Activated CD8-positive, alpha-beta memory T cell treated with anti-CD3 and anti-CD28 coated beads for 4 hours (primary cell): ENCODE measurements around the gene RERE.
"Not testable (repeated sequence)": the region's sequence is repeated elsewhere in the genome, so short reads cannot be mapped to it uniquely, and the experiment has no call there.

ENCODE experiments used
- DNase-seq, 2 donors: peaks; one replicate each; pipeline ENCODE4 v3.0.0-alpha.2; 2020; ENCODE audit warnings: low read depth in 2 of 2

Gene RERE

DNA sequence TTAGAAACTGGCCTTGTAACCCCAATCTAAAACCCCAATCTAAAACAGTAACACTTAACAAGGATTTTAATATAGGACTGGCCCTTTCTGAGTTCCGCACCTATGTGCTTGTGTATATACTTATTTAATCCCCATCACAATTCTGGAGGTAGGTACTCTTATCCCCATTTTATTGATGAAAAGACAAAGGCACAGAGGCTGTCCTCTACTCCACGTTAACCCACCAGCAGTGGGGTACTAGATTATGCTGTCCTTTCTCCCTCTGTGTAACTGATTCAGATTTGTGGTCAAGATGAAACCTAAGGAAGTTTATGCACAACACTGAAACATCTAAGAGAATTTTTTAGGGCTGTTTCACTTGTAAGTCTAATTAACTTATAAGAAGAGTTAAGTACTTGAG, 175.3 kb downstream of the RERE start:
- no peak for DNase-seq

GRCh38 chr1:8641377-8641997, 176.0 kb downstream of the RERE start:
- no peak for DNase-seq

DNA sequence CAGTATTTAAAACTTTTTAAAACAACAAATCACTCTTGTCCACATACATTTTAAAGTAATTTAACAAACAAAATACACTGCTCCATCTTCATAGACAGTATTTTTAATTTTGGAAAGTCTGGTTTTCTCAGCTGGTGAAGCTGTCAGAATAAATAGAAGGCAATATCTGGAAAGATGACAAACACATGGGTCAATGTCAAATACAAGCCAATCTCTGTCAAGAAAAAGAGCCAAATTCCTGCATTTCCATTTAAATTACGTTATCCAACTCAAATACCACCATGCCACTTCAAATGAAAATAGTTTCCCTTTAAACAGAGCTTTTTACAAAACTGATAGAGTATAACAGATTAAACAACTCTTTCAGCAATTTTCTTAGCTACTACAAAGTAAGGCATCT, 176.5 kb downstream of the RERE start:
- no peak for DNase-seq

GRCh38 chr1:8639148-8639547, 178.3 kb downstream of the RERE start:
- no peak for DNase-seq

DNA sequence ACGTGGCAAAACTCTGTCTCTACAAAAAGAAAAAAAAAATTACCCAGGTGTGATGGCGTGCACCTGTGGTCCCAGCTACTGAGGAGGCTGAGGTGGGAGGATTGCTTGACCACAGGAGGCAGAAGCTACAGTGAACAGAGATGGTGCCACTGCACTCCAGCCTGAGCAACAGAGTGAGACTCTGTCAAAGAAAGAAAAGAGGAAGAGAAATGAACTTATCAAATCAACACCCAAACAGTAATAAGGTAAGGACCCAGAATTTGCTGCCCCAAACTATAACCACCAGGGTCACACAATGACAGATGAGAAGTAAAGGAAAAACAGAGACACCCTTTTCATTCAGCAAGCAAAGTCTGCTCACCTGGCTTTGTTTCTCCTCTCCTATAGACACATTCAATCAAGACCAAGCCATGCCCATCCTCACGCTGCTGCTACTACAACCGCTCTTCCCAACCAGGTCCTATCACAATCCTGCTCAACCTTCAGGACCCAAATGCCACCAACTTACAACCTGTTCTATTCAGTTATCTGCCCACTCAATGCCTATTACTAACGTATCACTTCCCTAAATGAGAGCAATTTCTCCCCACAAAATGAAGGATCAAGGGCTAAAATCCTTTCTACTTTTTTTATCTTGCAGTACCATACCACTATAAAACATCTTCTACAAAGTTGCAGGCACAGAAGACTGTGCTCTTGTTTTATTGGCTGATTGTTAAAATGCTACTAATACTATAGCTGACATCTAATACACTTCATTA, 183.5 kb downstream of the RERE start:
- DNase-seq: no peak

DNA sequence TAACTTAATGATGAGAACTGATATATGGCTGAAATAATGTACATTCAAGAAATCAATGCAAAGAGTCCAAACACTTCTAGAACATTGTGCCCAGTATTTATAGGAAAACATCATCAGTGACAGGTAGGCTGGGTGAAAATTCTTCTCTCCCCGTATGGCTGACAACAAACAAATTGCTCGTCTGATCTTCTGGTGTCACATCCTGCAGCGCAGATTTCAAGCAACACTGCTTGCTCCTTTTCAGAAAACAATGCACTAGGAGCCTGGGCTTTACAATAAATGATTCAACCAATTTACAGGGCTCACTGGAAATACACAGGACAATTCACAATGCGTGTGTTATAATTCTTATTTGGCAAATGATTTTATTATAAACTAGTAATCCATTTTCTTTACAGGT, 185.3 kb downstream of the RERE start:
- DNase-seq: no peak

DNA sequence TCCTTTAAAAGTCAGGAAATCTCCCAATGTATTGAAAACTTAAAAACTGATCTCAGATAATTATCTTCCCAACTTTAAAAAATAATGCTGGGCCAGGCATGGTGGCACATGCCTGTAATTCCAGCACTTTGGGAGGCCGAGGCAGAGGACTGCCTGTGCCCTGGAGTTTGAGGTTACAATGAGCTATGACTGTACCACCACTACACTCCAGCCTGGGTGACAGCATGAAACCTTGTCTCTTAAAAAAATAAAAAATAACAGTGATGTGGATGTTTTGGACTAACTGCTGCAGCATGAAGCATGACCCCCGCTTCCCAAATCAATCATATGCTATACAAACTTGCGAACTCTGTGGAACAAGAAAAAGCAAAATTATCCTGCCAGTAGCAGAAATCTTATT, 186.3 kb downstream of the RERE start:
- no peak for DNase-seq

- no peak for DNase-seq
These were observed 188.0 kb downstream of the RERE start for GRCh38 chr1:8629241-8630091.

DNA sequence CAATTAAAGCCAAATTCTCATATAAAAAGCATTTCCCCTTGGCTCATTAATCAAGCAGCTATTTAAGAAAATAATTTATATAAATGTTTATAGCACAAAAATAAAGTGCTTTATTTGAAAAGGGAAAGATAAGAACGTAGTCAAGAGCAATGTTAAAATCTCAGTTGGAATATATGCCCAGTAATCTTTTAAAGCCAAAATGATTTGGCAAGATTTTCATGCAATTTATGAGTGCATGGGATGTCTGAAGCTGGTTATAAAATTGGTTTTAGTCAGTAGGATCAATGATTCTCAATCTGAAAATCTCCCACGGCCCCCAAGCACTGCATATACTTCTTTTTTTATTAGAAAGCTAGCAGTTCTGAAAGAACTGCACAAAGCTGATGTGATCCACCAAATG, 188.8 kb downstream of the RERE start:
- DNase-seq: no peak

GRCh38 chr1:8627728-8628127, 189.7 kb downstream of the RERE start:
- no peak for DNase-seq

DNA sequence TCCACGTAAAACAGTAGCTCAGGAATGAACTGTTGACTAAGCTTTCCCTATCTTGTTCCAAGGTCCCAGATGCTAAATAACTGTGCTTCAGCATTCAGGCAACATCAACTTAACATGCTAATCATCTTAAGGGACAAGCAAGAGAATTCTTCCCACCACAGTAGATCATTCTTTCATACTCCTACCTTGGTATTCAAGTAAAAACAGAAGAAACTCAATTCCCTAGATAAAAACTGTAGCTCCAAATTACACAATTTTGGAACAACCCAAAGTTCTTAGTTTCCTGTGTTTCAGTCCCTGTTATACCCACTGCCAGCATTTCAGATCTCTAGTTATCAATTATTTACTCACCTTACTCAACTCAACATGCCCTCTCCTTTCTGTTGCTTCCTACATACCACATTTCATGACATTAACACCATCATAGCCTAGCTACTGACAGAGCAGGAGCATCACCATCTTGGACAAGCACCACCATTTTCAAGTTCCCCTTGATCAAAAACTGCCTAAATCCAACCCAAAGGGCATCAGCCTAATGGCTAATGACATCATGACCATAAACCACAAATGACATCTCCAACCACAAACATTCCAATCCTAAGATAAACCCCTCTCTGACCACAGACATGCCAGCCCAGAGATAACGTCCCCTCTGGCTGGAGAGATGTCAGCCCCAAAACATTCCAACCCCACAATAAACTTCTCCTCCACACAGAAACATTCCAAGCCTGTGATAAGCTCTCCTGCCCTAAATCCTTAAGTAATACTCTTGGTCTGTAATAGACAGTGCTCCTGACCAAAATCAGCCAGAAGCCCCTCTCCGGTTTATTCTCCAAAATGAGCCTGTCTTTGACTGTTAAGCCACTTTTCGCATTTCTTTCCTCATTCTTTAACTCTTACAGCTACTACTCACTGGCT, 191.2 kb downstream of the RERE start:
- no peak for DNase-seq

DNA sequence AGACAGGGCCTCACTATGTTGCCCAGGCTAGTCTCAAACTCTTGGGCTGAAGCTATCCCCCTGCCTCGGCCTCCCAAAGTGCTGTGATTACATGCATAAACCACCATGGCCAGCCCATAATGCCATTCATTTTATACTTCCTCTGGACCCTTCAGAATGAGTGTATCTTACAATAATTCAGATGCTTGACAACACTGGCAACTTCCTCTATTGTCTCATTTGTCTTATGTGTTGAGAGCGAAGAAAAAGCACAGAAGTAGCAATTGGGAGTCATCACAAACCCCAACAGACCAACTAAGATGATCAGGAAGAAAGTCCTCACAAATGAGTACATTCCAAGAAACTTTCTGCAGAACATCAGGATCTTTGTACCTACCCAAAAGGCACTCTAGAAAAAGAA, 191.9 kb downstream of the RERE start:
- DNase-seq: no peak

DNA sequence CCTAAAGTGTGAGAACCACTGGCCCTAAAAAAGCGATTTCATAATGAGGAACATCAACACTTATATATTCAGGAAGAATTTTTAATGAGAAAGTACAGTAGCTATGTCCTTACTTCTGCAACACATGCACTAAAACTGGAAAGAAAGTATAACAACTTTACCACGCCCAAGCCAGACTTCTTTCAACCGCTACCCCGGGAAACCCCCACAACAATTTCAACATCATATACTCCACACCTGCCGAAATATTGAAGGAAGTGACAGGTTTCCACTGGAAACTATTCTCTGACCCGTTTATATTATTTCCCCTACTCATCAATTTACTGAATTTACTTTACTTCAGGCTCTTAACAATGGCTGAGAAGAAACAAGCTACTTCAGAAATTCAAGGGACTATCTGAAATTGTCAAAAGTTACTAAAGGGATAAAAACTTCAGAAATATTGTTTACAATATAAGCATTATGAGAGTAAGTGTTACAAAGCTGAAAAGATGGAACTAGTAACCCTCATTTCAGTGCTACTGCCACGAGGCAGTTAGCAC, 193.7 kb downstream of the RERE start:
- DNase-seq: not testable (repeated sequence)

DNA sequence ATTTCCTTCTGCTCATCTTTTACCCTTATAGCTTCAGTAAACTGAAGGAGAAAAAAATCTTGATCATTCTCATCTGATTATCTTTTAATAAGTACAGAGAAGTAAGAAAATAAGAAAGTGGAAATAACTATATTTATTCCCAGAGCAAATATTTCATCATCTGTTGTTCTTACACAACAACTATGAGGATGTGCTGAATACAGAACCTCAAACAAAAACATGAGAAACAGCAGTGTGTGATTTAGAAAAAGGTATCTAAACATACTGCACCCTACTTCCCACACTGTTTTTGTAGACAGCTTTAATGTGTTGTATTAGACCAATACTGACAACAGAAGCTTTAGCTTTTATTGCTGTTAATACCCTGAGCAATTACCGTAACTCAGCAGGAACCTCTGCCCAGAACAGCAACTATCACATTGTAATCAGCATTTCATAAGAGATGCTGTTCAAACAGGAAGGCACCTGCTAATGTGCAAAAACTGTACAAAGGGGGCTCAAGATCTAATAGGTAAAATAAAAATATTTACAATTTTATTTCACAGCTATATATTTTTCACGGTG, 195.6 kb downstream of the RERE start:
- not testable (repeated sequence) for DNase-seq

- not testable (repeated sequence) for DNase-seq
These were observed 196.3 kb downstream of the RERE start for GRCh38 chr1:8621034-8621582.

DNA sequence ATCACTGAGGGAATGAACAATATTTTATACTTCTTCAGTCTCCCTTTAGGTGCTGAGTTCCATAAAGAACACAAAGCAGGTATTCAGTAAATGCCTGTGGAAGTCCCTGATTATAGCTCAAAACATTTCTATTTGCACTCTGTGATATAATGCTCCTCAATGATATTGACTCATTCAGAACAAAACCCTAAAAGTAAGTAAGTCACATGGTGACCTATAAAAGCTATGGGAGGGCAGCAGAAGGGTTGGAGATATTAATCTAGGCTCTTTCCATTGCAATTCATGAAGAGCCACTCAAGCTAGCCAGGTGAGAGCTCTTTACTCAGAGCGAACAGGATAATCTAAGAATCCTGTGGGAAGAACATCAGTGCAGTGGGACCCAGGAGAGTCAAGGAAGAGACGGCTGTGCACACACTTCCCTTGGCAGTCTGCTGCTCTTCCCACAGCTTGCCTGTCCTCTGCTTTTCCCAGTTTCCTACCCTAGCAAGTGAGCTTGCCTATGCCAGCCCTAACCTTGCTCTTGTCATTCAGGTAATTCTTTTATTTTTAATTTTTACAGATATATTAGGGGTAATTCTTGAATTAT, 197.4 kb downstream of the RERE start:
- not testable (repeated sequence) for DNase-seq

- DNase-seq: not testable (repeated sequence)
These were observed 198.0 kb downstream of the RERE start for GRCh38 chr1:8619419-8619818.

- not testable (repeated sequence) for DNase-seq
These were observed 200.6 kb downstream of the RERE start for GRCh38 chr1:8616791-8617190.

GRCh38 chr1:8611634-8612515, 205.6 kb downstream of the RERE start:
- not testable (repeated sequence) for DNase-seq
